Motor neuron (in vitro differentiated cells): ENCODE data around the gene OR2M5. TPM values are rescaled to one million over a fixed set of nuclear protein-coding genes. Genes with fewer than 3 reads are reported as not detected.

ENCODE experiments used
- ATAC-seq, 8 experiments: fragments of 200-7000 bp; cut with Tn5 transposase; replicated peaks in 6 of 8; 2 replicates each; pipeline ENCODE4 v1.8.0; 2021; ENCODE audit warnings: mild to moderate bottlenecking in 8 of 8, moderate library complexity in 8 of 8
- H3K27ac ChIP-seq, 2 donors: fragments of 250-450 bp; sonication (Bioruptor Pico); 2 replicates each; pipeline ENCODE4 v1.9.0; 2021; ENCODE audit warnings: antibody characterized with exemption in 2 of 2, mild to moderate bottlenecking in 2 of 2, moderate library complexity in 1 of 2
- H3K4me1 ChIP-seq, 2 donors: fragments of 250-450 bp; sonication (Bioruptor Pico); replicated peaks in 1 of 2; 2 replicates each; pipeline ENCODE4 v1.6.1; 2021; ENCODE audit warnings: antibody characterized with exemption in 2 of 2, mild to moderate bottlenecking in 2 of 2, moderate library complexity in 1 of 2
- H3K4me3 ChIP-seq, 5 donors: fragments of 250-450 bp; sonication (Bioruptor Pico); 2 replicates each; pipeline ENCODE4 v1.9.0; 2021; ENCODE audit warnings: antibody characterized with exemption in 5 of 5, mild to moderate bottlenecking in 5 of 5, moderate library complexity in 4 of 5
- WGBS, 10 experiments: fragments of 450-650 bp; shearing (Covaris generic); methylation state at CpG; one replicate each; pipeline ENCODE4 v1.0.0; 2022; 5-methylcytosine and 5-hydroxymethylcytosine counted together
- in situ Hi-C, 9 experiments: fragments of 400-800 bp; cut with MboI; loops; one replicate each; pipeline ENCODE4 v1.15.0; 2021; ENCODE audit warnings: low sequenced_read_pairs in 9 of 9, low pct_unique_long_range_greater_than_20kb in 2 of 9; ENCODE audit not compliant: unreplicated experiment in 9 of 9
- total RNA-seq, 8 experiments: library from RNA; unstranded; fragments of 300-600 nt; gene quantifications; 2 replicates each; pipeline versions ENCODE4 v1.2.3 to v1.2.4, GENCODE V29; 2022

OR2M5 gene
- 1 to 10 TPM in 1 of 8 experiments, under 1 TPM in 3, not detected in 4; 0.21 to 1.0 (median 0.45) TPM for total RNA-seq

GRCh38 chr1:248144513-248145198 lies at the start of gene OR2M5:
Gene OR2M5 (plus strand): TSS chr1:248145148. CDS start chr1:248145148, 0 bp downstream.
- in situ Hi-C loops = no loop called here
- WGBS, 10 experiments = 0 to 82% (median 61%) methylated on average over 1 to 3 of the region's 3 CpGs; no CpG with 5 or more reads in 1 of the 10 experiments
- no peak for ATAC-seq
- H3K27ac ChIP-seq = no peak within 1 kb of the TSS
- no peak within 1 kb of the TSS for H3K4me3 ChIP-seq
- H3K4me1 ChIP-seq = no peaks in the 10 kb centered on the region

DNA sequence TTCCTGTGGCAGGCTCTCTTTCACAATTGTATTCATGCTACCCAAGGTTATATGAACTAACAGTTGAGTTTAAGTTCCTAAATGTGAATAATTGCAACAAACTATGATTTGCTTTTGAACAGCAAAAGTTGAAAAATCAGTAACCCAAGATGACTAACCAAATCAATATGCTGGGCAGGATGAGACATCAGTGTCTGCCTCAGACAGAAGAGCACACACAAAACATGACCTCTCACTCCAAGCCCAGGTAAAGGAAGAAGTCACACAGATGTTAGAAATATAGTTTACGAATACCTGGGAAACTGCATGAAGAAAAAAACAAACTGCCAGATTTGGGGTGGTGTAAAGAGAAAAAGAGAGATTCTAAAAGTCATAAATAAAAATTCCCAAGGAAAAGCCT lies 46.4 kb upstream of the OR2M5 start:
- H3K27ac ChIP-seq = no peak overlapping the region
- in situ Hi-C loops = no loop called here
- ATAC-seq = no peak
- H3K4me1 ChIP-seq = no peaks in the 10 kb centered on the region
- 0 to 50% (median 24%) methylated on average over 1 of the region's 1 CpG for WGBS, 10 experiments
- H3K4me3 ChIP-seq = no peak overlapping the region

GRCh38 chr1:248102847-248103246 lies 42.1 kb upstream of the OR2M5 start:
- in situ Hi-C loops = no loop called here
- no peak for ATAC-seq

DNA sequence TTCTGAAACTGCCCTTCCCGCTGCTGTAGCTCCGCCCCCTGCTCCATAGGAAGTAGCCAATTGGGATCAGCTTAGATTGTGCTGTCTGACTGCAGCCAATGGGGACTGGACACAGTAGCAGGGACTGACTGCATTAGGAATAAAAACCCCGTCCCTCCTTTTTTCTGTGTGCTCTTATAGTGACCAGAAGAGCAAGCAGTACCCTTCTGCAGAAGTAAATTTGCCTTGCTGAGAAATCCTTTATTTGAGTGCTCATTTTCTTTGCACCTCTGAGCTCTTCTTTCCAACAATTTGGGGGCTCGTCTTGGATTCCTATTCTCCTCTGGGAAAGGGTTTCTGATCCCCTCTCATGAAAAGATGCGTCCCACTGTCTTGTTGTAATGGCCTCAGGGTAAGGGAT lies 33.8 kb upstream of the OR2M5 start:
- no peak overlapping the region for H3K27ac ChIP-seq
- 0 to 67% (median 43%) methylated on average over 1 to 5 of the region's 5 CpGs; no CpG with 5 or more reads in 2 of the 10 experiments for WGBS, 10 experiments
- H3K4me1 ChIP-seq = no peaks in the 10 kb centered on the region
- ATAC-seq = no peak
- no peak overlapping the region for H3K4me3 ChIP-seq
- in situ Hi-C loops = no loop called here

More at GRCh38 chr1:248102847-248103246, 42.1 kb upstream of the OR2M5 start:
- Histone ChIP-seq H3K4me1 (no peaks in the 10 kb centered on the region), H3K4me3 (no peak overlapping the region), H3K27ac (no peak overlapping the region)

GRCh38 chr1:248114890-248115289 lies 30.1 kb upstream of the OR2M5 start:
- 0 to 100% (median 44%) methylated on average over 2 to 7 of the region's 7 CpGs; no CpG with 5 or more reads in 2 of the 10 experiments for WGBS, 10 experiments
- peak in 1 of 8 experiments; percentile 25 for ATAC-seq
- no peak overlapping the region for H3K4me3 ChIP-seq
- H3K27ac ChIP-seq = no peak overlapping the region
- no peaks in the 10 kb centered on the region for H3K4me1 ChIP-seq
- in situ Hi-C loops = no loop called here

DNA sequence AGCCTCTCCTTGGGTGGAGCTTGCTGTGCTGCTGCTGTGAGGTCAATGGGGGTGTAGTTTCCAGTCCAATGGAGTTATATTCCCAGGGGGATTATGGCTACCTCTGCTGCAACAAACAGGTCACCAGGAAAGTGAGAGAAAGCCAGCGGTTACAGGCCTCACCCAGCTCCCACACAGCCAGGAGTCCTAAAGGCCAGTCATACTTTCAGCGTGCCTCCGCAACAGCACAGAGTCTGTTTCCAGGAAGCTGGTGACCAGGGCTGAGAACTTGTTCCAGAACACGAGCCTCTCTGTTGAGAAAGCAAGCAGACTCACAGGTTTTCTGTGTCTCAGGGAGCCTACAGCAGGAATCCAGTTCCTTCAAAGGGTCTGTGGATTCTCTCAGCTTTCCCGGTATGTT lies 17.3 kb upstream of the OR2M5 start:
- in situ Hi-C loops = no loop called here
- no peak for ATAC-seq
- H3K4me1 ChIP-seq = no peaks in the 10 kb centered on the region
- no peak overlapping the region for H3K4me3 ChIP-seq
- WGBS, 10 experiments = 15 to 92% (median 67%) methylated on average over 1 to 5 of the region's 5 CpGs; no CpG with 5 or more reads in 3 of the 10 experiments
- H3K27ac ChIP-seq = no peak overlapping the region

DNA sequence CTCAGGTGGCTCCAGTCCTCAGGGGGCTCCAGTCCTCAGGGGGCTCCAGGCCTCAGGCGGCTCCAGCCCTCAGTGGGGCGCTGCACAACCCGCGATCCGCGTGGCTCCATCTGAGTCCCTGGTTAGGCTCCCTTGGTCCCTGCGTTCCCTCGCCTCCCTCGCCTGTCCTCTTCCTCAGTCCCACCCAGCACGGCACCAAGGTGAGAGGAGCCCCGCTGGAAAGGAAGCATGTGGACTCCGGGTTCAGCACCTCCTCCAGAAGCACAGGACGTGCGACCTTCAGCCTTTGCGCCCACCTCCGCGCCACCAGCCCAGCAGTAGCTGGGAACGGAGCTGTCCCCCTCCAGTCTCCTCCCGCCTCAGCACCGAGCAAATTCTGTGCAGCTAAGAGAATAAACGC lies 8.1 kb upstream of the OR2M5 start:
- in situ Hi-C loops = no loop called here
- Histone ChIP-seq H3K27ac (no peak overlapping the region), H3K4me3 (no peak overlapping the region), H3K4me1 (no peaks in the 10 kb centered on the region)
- WGBS, 10 experiments = 31 to 90% (median 80%) methylated on average over 1 to 13 of the region's 21 CpGs; no CpG with 5 or more reads in 3 of the 10 experiments
- ATAC-seq = no peak

- Histone ChIP-seq H3K27ac (no peak overlapping the region), H3K4me3 (no peak overlapping the region), H3K4me1 (no peaks in the 10 kb centered on the region)
- in situ Hi-C loops = no loop called here
- WGBS, 10 experiments = 0 to 75% (median 32%) methylated on average over 1 of the region's 1 CpG
- ATAC-seq = no peak
Observed at GRCh38 chr1:248140846-248141245, 4.1 kb upstream of the OR2M5 start.

GRCh38 chr1:248143311-248143710 lies 1.6 kb upstream of the OR2M5 start:
- WGBS, 10 experiments = 0 to 43% (median 18%) methylated on average over 1 of the region's 1 CpG
- Histone ChIP-seq H3K4me1 (no peaks in the 10 kb centered on the region), H3K27ac (no peak overlapping the region), H3K4me3 (no peak overlapping the region)
- no peak for ATAC-seq
- in situ Hi-C loops = no loop called here

- ATAC-seq = no peak
- in situ Hi-C loops = no loop called here
- 0 to 85% (median 30%) methylated on average over 1 to 6 of the region's 6 CpGs; no CpG with 5 or more reads in 1 of the 10 experiments for WGBS, 10 experiments
- no peaks in the 10 kb centered on the region for H3K4me1 ChIP-seq
- no peak overlapping the region for H3K27ac ChIP-seq
- no peak overlapping the region for H3K4me3 ChIP-seq
Observed at GRCh38 chr1:248152056-248152827, 7.3 kb downstream of the OR2M5 start.

GRCh38 chr1:248155927-248156326 lies 11.0 kb downstream of the OR2M5 start:
- no peaks in the 10 kb centered on the region for H3K4me1 ChIP-seq
- no peak overlapping the region for H3K4me3 ChIP-seq
- in situ Hi-C loops = no loop called here
- WGBS, 10 experiments = 0 to 100% (median 58%) methylated on average over 1 of the region's 1 CpG; no CpG with 5 or more reads in 2 of the 10 experiments
- no peak overlapping the region for H3K27ac ChIP-seq
- no peak for ATAC-seq

- ATAC-seq = no peak
- 27 to 86% (median 55%) methylated on average over 2 to 4 of the region's 4 CpGs; no CpG with 5 or more reads in 1 of the 10 experiments for WGBS, 10 experiments
- H3K4me3 ChIP-seq = no peak overlapping the region
- no peaks in the 10 kb centered on the region for H3K4me1 ChIP-seq
- in situ Hi-C loops = no loop called here
- H3K27ac ChIP-seq = no peak overlapping the region
Observed at GRCh38 chr1:248158758-248159157, 13.8 kb downstream of the OR2M5 start.

GRCh38 chr1:248164031-248164430 lies 19.1 kb downstream of the OR2M5 start:
- ATAC-seq = no peak
- in situ Hi-C loops = no loop called here
- H3K4me3 ChIP-seq = no peak overlapping the region
- no peak overlapping the region for H3K27ac ChIP-seq
- WGBS, 10 experiments = 0 to 76% (median 51%) methylated on average over 1 to 10 of the region's 12 CpGs; no CpG with 5 or more reads in 1 of the 10 experiments
- no peaks in the 10 kb centered on the region for H3K4me1 ChIP-seq
